Ovary (tissue), 3 donors: ENCODE measurements around the gene CHRM4.

Source experiments
- EP300 ChIP-seq: sonication (generic); formaldehyde crosslinking; IDR thresholded peaks from one replicate; pipeline ENCODE4 v1.6.1; 2017; ENCODE audit warnings: antibody characterized with exemption
- POLR2A ChIP-seq: fragments of 450-650 bp; IDR thresholded peaks from one replicate; pipeline ENCODE4 v1.6.1; 2017; ENCODE audit warnings: antibody characterized with exemption, mild to moderate bottlenecking, moderate library complexity
- TF ChIP-seq, protein P1 (sequence below), 3 donors: fragments of 450-650 bp in 2 of 3; fragments of 200-600 bp in 1 of 3; IDR thresholded peaks; one replicate each; pipeline versions ENCODE4 v1.5.1 to v1.8.0; 2016 to 2022; ENCODE audit warnings: antibody characterized with exemption in 3 of 3, mild to moderate bottlenecking in 1 of 3
- donor health status: DM: no; HTN: no; CAD: no.

DNA sequence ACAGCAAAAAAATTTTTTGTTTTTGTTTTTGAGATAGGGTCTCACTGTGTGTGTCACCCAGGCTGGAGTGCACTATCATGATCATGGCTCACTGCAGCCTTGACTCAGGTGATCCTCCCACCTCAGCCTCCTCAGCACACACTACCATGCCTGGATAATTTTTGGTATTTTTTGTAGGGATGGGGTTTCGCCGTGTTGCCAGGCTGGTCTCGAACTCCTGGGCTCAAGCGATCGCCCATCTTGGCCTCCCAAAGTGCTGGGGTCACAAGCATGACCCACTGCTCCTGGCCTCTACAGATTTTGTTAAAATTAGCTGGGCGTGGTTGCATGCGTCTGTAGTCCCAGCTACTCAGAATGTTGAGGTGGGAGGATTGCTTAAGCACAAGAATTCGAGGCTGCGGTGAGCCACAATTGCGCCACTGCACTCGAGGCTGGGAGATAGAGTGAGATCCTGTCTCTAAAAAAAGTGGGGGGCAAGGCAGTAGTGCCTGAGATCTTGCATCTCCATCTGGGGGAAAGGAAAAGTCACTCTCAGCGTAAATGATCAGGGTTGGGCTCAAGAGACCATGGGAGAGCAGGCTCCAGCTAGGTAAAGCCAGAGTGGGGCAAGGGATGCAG is 54.9 kb downstream of the CHRM4 start:
- TF ChIP-seq, protein P1, sequence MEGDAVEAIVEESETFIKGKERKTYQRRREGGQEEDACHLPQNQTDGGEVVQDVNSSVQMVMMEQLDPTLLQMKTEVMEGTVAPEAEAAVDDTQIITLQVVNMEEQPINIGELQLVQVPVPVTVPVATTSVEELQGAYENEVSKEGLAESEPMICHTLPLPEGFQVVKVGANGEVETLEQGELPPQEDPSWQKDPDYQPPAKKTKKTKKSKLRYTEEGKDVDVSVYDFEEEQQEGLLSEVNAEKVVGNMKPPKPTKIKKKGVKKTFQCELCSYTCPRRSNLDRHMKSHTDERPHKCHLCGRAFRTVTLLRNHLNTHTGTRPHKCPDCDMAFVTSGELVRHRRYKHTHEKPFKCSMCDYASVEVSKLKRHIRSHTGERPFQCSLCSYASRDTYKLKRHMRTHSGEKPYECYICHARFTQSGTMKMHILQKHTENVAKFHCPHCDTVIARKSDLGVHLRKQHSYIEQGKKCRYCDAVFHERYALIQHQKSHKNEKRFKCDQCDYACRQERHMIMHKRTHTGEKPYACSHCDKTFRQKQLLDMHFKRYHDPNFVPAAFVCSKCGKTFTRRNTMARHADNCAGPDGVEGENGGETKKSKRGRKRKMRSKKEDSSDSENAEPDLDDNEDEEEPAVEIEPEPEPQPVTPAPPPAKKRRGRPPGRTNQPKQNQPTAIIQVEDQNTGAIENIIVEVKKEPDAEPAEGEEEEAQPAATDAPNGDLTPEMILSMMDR (IDR thresholded peaks at IDR 0.05) = no peak
- TF ChIP-seq EP300 (no peak), POLR2A (no peak)
